Pancreas (tissue), 10 donors: ENCODE data around the gene GPX5. TPM values are rescaled to one million over a fixed set of nuclear protein-coding genes. Genes with fewer than 3 reads are reported as not detected.
A peak's percentile ranks its signal among the peaks of the same experiment; 100 is the strongest.
"Not testable (repeated sequence)": the region's sequence is repeated elsewhere in the genome, so short reads cannot be mapped to it uniquely, and the experiment has no call there.

Experiments used
- ATAC-seq, 4 donors: fragments of 200-7000 bp; cut with Tn5 transposase; one replicate each; pipeline versions ENCODE4 v1.8.0 to v1.9.1; 2020; ENCODE audit warnings: mild to moderate bottlenecking in 4 of 4, moderate library complexity in 4 of 4
- DNase-seq, 6 donors: peaks; one replicate each; pipeline ENCODE4 v3.0.0-alpha.2; 2020
- FAIRE-seq: peaks from 2 replicates; lab custom pipeline; 2012; peaks lifted over from hg19 to GRCh38; lab: Jason Lieb, UNC
- H3K27ac ChIP-seq, 4 donors: fragments of 200-600 bp; sonication (generic); 1 replicate in 3 of 4; 2 replicates in 1 of 4; pipeline versions ENCODE4 v1.5.0 to v1.8.0; 2020
- H3K27me3 ChIP-seq, 4 donors: fragments of 200-600 bp; one replicate each; pipeline ENCODE4 v1.8.0; 2021
- H3K36me3 ChIP-seq, 3 donors: fragments of 200-600 bp; sonication (generic) in 1 of 3; one replicate each; pipeline versions ENCODE4 v1.5.0 to v1.8.0; 2020 to 2021
- H3K4me1 ChIP-seq, 3 donors: fragments of 200-600 bp; one replicate each; pipeline ENCODE4 v1.8.0; 2021
- H3K4me3 ChIP-seq, 4 donors: fragments of 200-600 bp; sonication (generic) in 2 of 4; one replicate each; pipeline versions ENCODE4 v1.5.0 to v1.8.0; 2020 to 2021
- H3K9me3 ChIP-seq, 4 donors: fragments of 200-600 bp; one replicate each; pipeline ENCODE4 v1.8.0; 2021
- WGBS, 2 donors: extraction: QIAGEN DNeasy Blood & Tissue Kit; methylation state at CpG; one replicate each; pipeline ENCODE4 v1.1.7; 2013; 5-methylcytosine and 5-hydroxymethylcytosine counted together
- intact Hi-C, 3 donors: fragments of 100-400 bp; cut with DNase I; formaldehyde crosslinking; loops; one replicate each; pipeline versions ENCODE4 v1.11.1 to v1.14.2; 2022
- polyA plus RNA-seq, 2 donors: library from polyadenylated mRNA; stranded (reverse); fragments of 200-250 nt; gene quantifications; one replicate each; pipeline ENCODE4 v1.2.3, GENCODE V29; 2013
- total RNA-seq, 6 donors: library from RNA; stranded (reverse); fragmentation: NEBNext Ultra II Directional in 4 of 6; extraction: Animal tissue kit (Norgen Biotek cat#: 25700) in 4 of 6; gene quantifications; one replicate each; pipeline versions ENCODE4 v1.2.1 to v1.2.4, GENCODE V29; 2021 to 2023
- TF ChIP-seq, protein P1 (sequence below), 4 donors: fragments of 200-600 bp; sonication (generic) in 3 of 4; IDR thresholded peaks; one replicate each; pipeline versions ENCODE4 v1.5.0 to v1.8.0; 2021; ENCODE audit warnings: antibody characterized with exemption in 4 of 4
- donor health status: healthy with polysubstance abuse.
- donor health status: DM: no; HTN: no; CAD: no; lungs with moderate emphysema.
- donor health status: DM: no; HTN: no; CAD: no.
- donor health status: control.
- donor health status: control.
- donor health status: Bipolar disorder and iron deficiency.
- donor health status: DM: yes; HTN: yes; CAD: no.
- donor health status: DM: no; HTN: no; CAD: no.
- donor health status: DM: no; HTN: no; CAD: no.
- donor health status: DM: yes; HTN: yes; CAD: no.

The GPX5 gene
- total and polyA plus RNA-seq, 8 donors = not detected

- ATAC-seq (no peak), DNase-seq (peak in 1 of 6 donors; percentile 53), FAIRE-seq (no peak)
- H3K9me3 ChIP-seq = no peaks in the 10 kb centered on the region
- TF ChIP-seq, protein P1, sequence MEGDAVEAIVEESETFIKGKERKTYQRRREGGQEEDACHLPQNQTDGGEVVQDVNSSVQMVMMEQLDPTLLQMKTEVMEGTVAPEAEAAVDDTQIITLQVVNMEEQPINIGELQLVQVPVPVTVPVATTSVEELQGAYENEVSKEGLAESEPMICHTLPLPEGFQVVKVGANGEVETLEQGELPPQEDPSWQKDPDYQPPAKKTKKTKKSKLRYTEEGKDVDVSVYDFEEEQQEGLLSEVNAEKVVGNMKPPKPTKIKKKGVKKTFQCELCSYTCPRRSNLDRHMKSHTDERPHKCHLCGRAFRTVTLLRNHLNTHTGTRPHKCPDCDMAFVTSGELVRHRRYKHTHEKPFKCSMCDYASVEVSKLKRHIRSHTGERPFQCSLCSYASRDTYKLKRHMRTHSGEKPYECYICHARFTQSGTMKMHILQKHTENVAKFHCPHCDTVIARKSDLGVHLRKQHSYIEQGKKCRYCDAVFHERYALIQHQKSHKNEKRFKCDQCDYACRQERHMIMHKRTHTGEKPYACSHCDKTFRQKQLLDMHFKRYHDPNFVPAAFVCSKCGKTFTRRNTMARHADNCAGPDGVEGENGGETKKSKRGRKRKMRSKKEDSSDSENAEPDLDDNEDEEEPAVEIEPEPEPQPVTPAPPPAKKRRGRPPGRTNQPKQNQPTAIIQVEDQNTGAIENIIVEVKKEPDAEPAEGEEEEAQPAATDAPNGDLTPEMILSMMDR (IDR thresholded peaks at IDR 0.05) = no peak
- H3K4me3 ChIP-seq = no peak overlapping the region
- H3K27ac ChIP-seq = no peak overlapping the region
- 36 to 39% methylated on average over 31 of the region's 31 CpGs for WGBS, 2 donors
- no peaks in the 10 kb centered on the region for H3K36me3 ChIP-seq
- H3K27me3 ChIP-seq = peaks cover 0 to 33% (median 0%) of the 10 kb centered on the region in 4 donors
- no peaks in the 10 kb centered on the region for H3K4me1 ChIP-seq
- intact Hi-C loops = no loop called here
Observed at GRCh38 chr6:28543651-28544610, 18.2 kb downstream of the GPX5 start.

GRCh38 chr6:28545955-28546354, 20.3 kb downstream of the GPX5 start:
- H3K4me3 ChIP-seq = no peak overlapping the region
- no peak for DNase-seq
- TF ChIP-seq, protein P1 (IDR thresholded peaks at IDR 0.05) = no peak
- no peaks in the 10 kb centered on the region for H3K36me3 ChIP-seq
- no peak for ATAC-seq
- no peaks in the 10 kb centered on the region for H3K9me3 ChIP-seq
- no peak for FAIRE-seq
- intact Hi-C loops = no loop called here
- H3K27me3 ChIP-seq = peaks cover 0 to 22% (median 0%) of the 10 kb centered on the region in 4 donors
- no peaks in the 10 kb centered on the region for H3K4me1 ChIP-seq
- H3K27ac ChIP-seq = no peak overlapping the region

GRCh38 chr6:28547003-28547402, 21.3 kb downstream of the GPX5 start:
- peaks cover 0 to 24% (median 0%) of the 10 kb centered on the region in 4 donors for H3K27me3 ChIP-seq
- H3K36me3 ChIP-seq, FAIRE-seq, H3K27ac ChIP-seq, ATAC-seq, intact Hi-C loops, H3K4me1 ChIP-seq, H3K4me3 ChIP-seq, DNase-seq, H3K9me3 ChIP-seq: not testable (repeated sequence)
- WGBS, 2 donors = 46 to 55% methylated on average over 3 of the region's 3 CpGs

GRCh38 chr6:28551891-28552666, 26.4 kb downstream of the GPX5 start:
- Histone ChIP-seq H3K27me3 (peaks cover 0 to 11% (median 0%) of the 10 kb centered on the region in 4 donors), H3K4me3 (no peak overlapping the region), H3K9me3 (no peaks in the 10 kb centered on the region), H3K36me3 (no peaks in the 10 kb centered on the region), H3K4me1 (no peaks in the 10 kb centered on the region), H3K27ac (no peak overlapping the region)
- DNase-seq = no peak
- ATAC-seq = no peak
- TF ChIP-seq, protein P1 (IDR thresholded peaks at IDR 0.05) = no peak
- WGBS, 2 donors = 49 to 67% methylated on average over 4 of the region's 4 CpGs
- FAIRE-seq = no peak
- intact Hi-C loops = no loop called here

GRCh38 chr6:28553384-28553985, 27.8 kb downstream of the GPX5 start:
- WGBS, 2 donors = 33 to 36% methylated on average over 8 of the region's 8 CpGs
- Histone ChIP-seq H3K27ac (no peak overlapping the region), H3K27me3 (peaks cover 0 to 6% (median 0%) of the 10 kb centered on the region in 4 donors), H3K4me3 (peak overlapping the region in 2 of 4 donors; percentile 8 to 14), H3K36me3 (no peaks in the 10 kb centered on the region), H3K4me1 (no peaks in the 10 kb centered on the region), H3K9me3 (no peaks in the 10 kb centered on the region)
- intact Hi-C loops = no loop called here
- DNase-seq (no peak), ATAC-seq (no peak), FAIRE-seq (no peak)
- TF ChIP-seq, protein P1 (IDR thresholded peaks at IDR 0.05) = no peak
